Measurements from ENCODE around the gene STAC.
"Not testable (repeated sequence)": the region's sequence is repeated elsewhere in the genome, so short reads cannot be mapped to it uniquely, and the experiment has no call there.

The STAC gene

DNA sequence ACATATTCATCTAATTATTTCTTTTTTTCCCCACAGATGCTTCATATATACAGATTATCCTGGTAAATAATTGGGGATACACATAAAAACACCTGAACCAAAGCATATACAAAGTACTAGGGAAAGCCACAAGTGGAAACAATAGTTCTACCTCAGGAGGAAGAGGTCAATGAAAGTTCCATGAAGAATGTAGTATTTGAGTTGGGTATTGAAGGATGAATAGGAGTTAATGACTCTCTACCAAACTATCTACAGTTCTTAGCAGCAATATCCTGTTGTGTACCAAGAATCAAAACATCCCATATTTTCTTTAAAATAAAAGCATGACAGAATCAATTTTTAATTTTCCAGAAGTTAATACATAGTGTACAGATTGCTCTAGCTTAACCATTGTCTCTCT is 78.9 kb downstream of the STAC start:
- DNase-seq (ENCODE audit: low read depth in 2 of 2): no peak
- TF ChIP-seq, protein P1, sequence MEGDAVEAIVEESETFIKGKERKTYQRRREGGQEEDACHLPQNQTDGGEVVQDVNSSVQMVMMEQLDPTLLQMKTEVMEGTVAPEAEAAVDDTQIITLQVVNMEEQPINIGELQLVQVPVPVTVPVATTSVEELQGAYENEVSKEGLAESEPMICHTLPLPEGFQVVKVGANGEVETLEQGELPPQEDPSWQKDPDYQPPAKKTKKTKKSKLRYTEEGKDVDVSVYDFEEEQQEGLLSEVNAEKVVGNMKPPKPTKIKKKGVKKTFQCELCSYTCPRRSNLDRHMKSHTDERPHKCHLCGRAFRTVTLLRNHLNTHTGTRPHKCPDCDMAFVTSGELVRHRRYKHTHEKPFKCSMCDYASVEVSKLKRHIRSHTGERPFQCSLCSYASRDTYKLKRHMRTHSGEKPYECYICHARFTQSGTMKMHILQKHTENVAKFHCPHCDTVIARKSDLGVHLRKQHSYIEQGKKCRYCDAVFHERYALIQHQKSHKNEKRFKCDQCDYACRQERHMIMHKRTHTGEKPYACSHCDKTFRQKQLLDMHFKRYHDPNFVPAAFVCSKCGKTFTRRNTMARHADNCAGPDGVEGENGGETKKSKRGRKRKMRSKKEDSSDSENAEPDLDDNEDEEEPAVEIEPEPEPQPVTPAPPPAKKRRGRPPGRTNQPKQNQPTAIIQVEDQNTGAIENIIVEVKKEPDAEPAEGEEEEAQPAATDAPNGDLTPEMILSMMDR (IDR thresholded peaks at IDR 0.05; ENCODE audit: low read depth, low read length): no peak

GRCh38 chr3:36461597-36461996 is 81.3 kb downstream of the STAC start:
- no peak overlapping the region for H3K4me3 ChIP-seq (replicated peaks in 1 of 2; ENCODE audit: low read depth in 2 of 2, low read length in 2 of 2)
- TF ChIP-seq, protein P1 (IDR thresholded peaks at IDR 0.05; ENCODE audit: low read depth, low read length): no peak
- DNase-seq (ENCODE audit: low read depth in 2 of 2): peak in 1 of 2 donors; percentile 49

More for the DNA sequence above, 78.9 kb downstream of the STAC start:
- H3K4me3 ChIP-seq (replicated peaks in 1 of 2; ENCODE audit: low read depth in 2 of 2, low read length in 2 of 2): no peak overlapping the region

- DNase-seq (ENCODE audit: low read depth in 2 of 2); H3K4me3 ChIP-seq (replicated peaks in 1 of 2; ENCODE audit: low read depth in 2 of 2, low read length in 2 of 2): not testable (repeated sequence)
These were observed 91.7 kb downstream of the STAC start for GRCh38 chr3:36472045-36472444.

GRCh38 chr3:36475558-36475957 is 95.3 kb downstream of the STAC start:
- no peak for DNase-seq (ENCODE audit: low read depth in 2 of 2)
- TF ChIP-seq, protein P1 (IDR thresholded peaks at IDR 0.05; ENCODE audit: low read depth, low read length): no peak
- no peak overlapping the region for H3K4me3 ChIP-seq (replicated peaks in 1 of 2; ENCODE audit: low read depth in 2 of 2, low read length in 2 of 2)

GRCh38 chr3:36476286-36476942 is 96.1 kb downstream of the STAC start:
- TF ChIP-seq, protein P1 (IDR thresholded peaks at IDR 0.05; ENCODE audit: low read depth, low read length): no peak
- no peak overlapping the region for H3K4me3 ChIP-seq (replicated peaks in 1 of 2; ENCODE audit: low read depth in 2 of 2, low read length in 2 of 2)
- DNase-seq (ENCODE audit: low read depth in 2 of 2): no peak

GRCh38 chr3:36477655-36478054 is 97.4 kb downstream of the STAC start:
- TF ChIP-seq, protein P1 (IDR thresholded peaks at IDR 0.05; ENCODE audit: low read depth, low read length): no peak
- no peak overlapping the region for H3K4me3 ChIP-seq (replicated peaks in 1 of 2; ENCODE audit: low read depth in 2 of 2, low read length in 2 of 2)
- DNase-seq (ENCODE audit: low read depth in 2 of 2): peak in 1 of 2 donors; percentile 54

GRCh38 chr3:36480911-36481648 is 100.8 kb downstream of the STAC start:
- DNase-seq (ENCODE audit: low read depth in 2 of 2): peak in 1 of 2 donors; percentile 39
- H3K4me3 ChIP-seq (replicated peaks in 1 of 2; ENCODE audit: low read depth in 2 of 2, low read length in 2 of 2): no peak overlapping the region
- TF ChIP-seq, protein P1 (IDR thresholded peaks at IDR 0.05; ENCODE audit: low read depth, low read length): no peak

Data from cardiac fibroblast (primary cell).